ENCODE measurements around the gene CCDC59.

CCDC59 gene

DNA sequence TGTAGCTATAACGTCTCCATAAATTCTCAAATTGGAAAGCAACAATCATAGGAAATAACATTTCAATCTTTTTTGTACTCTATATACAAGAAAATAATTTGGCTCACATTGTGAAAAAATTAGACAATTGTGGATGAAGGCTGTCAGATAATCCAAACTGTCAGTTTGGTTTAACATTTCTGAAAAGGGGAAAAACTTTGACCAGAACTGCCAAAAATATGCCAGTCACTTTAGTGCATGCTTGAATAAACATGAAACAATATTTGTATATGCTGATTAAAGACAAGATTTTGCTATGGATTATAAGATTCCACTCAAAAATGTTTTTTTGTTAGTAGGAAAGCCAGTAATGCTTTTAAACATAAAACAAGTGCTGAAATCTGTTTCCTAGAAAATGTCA lies 38.9 kb downstream of the CCDC59 start:
- TF ChIP-seq POLR2A (IDR thresholded peaks at IDR 0.05; ENCODE audit: extremely low read depth, insufficient read length) = no peak
- TF ChIP-seq MYC (IDR thresholded peaks at IDR 0.05; ENCODE audit: low read depth, low read length) = no peak
- no peak for TF ChIP-seq CTCF (IDR thresholded peaks at IDR 0.05; ENCODE audit: low read depth, low read length)
- no peak for TF ChIP-seq MAX (IDR thresholded peaks at IDR 0.05; ENCODE audit: low read depth, low read length)
- H3K4me3 ChIP-seq (ENCODE audit: low read depth, low read length) = no peak overlapping the region
- no peak for DNase-seq (ENCODE audit: low read depth)

DNA sequence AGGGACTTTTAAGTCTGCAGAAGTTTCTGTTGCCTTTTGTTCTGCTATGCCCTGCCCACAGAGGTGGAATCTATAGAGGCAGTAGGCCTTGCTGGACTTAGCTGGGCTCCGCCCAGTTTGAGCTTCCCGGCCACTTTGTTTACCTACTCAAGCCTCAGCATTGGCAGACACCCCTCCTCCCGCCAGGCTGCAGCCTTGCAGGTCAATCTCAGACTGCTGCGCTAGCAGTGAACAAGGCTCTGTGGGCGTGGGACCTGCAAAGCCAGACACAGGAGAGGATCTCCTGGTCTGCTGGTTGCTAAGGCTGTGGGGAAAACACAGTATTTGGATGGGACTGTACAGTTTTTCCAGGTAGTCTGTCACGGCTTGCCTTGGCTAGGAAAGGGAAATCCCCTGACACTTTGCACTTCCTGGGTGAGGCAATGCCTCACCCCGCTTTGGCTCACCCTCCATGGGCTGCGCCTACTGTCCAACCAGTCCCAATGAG lies 43.7 kb downstream of the CCDC59 start:
- TF ChIP-seq CTCF (IDR thresholded peaks at IDR 0.05; ENCODE audit: low read depth, low read length) (no peak), MYC (IDR thresholded peaks at IDR 0.05; ENCODE audit: low read depth, low read length) (no peak), POLR2A (IDR thresholded peaks at IDR 0.05; ENCODE audit: extremely low read depth, insufficient read length) (no peak), MAX (IDR thresholded peaks at IDR 0.05; ENCODE audit: low read depth, low read length) (no peak)
- no peak for DNase-seq (ENCODE audit: low read depth)
- no peak overlapping the region for H3K4me3 ChIP-seq (ENCODE audit: low read depth, low read length)
